ENCODE data around the gene PPP1R3G. TPM values are rescaled to one million over a fixed set of nuclear protein-coding genes. Genes with fewer than 3 reads are reported as not detected.

PPP1R3G gene
- total RNA-seq, 4 donors from 2014 or later: 0.26 to 6.0 (median 2.8) TPM

GRCh38 chr6:5087389-5087788 lies 2.2 kb downstream of the PPP1R3G start:
- TF ChIP-seq CTCF (IDR thresholded peaks at IDR 0.05) (no peak), POLR2A (IDR thresholded peaks at IDR 0.05) (no peak)
- DNase-seq: no peak

GRCh38 chr6:5088780-5089179 lies 3.6 kb downstream of the PPP1R3G start:
- TF ChIP-seq CTCF (IDR thresholded peaks at IDR 0.05) (no peak), POLR2A (IDR thresholded peaks at IDR 0.05) (no peak)
- Histone ChIP-seq H3K9me3 (no peaks in the 10 kb centered on the region), H3K36me3 (no peaks in the 10 kb centered on the region), H3K27me3 (no peaks in the 10 kb centered on the region), H3K4me1 (peaks cover 0 to 3% of the 10 kb centered on the region in 2 donors), H3K27ac (no peak overlapping the region), H3K4me3 (no peak overlapping the region)
- DNase-seq: no peak
- intact Hi-C loops (cut with DNase I; ENCODE audit: low total_unique reads): no loop called here

More at GRCh38 chr6:5087389-5087788, 2.2 kb downstream of the PPP1R3G start:
- no peaks in the 10 kb centered on the region for H3K36me3 ChIP-seq
- intact Hi-C loops (cut with DNase I; ENCODE audit: low total_unique reads): no loop called here
- H3K27ac ChIP-seq: no peak overlapping the region
- peaks cover 0 to 3% of the 10 kb centered on the region in 2 donors for H3K4me1 ChIP-seq
- H3K4me3 ChIP-seq: no peak overlapping the region
- no peaks in the 10 kb centered on the region for H3K27me3 ChIP-seq
- no peaks in the 10 kb centered on the region for H3K9me3 ChIP-seq

GRCh38 chr6:5089481-5090438 lies 4.6 kb downstream of the PPP1R3G start:
- H3K27ac ChIP-seq: no peak overlapping the region
- H3K36me3 ChIP-seq: no peaks in the 10 kb centered on the region
- peaks cover 0 to 3% of the 10 kb centered on the region in 2 donors for H3K4me1 ChIP-seq
- H3K4me3 ChIP-seq: no peak overlapping the region
- no peaks in the 10 kb centered on the region for H3K9me3 ChIP-seq
- intact Hi-C loops (cut with DNase I; ENCODE audit: low total_unique reads): no loop called here
- DNase-seq: no peak
- H3K27me3 ChIP-seq: no peaks in the 10 kb centered on the region
- no peak for TF ChIP-seq POLR2A (IDR thresholded peaks at IDR 0.05)
- no peak for TF ChIP-seq CTCF (IDR thresholded peaks at IDR 0.05)

GRCh38 chr6:5090603-5091002 lies 5.5 kb downstream of the PPP1R3G start:
- no peaks in the 10 kb centered on the region for H3K27me3 ChIP-seq
- intact Hi-C loops (cut with DNase I; ENCODE audit: low total_unique reads): no loop called here

More at GRCh38 chr6:5090603-5091002, 5.5 kb downstream of the PPP1R3G start:
- Histone ChIP-seq H3K9me3 (no peaks in the 10 kb centered on the region), H3K36me3 (no peaks in the 10 kb centered on the region), H3K4me3 (no peak overlapping the region), H3K27ac (no peak overlapping the region), H3K4me1 (peaks cover 0 to 3% of the 10 kb centered on the region in 2 donors)
- DNase-seq: no peak
- no peak for TF ChIP-seq POLR2A (IDR thresholded peaks at IDR 0.05)
- TF ChIP-seq CTCF (IDR thresholded peaks at IDR 0.05): no peak
